DND-41 (cell line): Measurements from ENCODE around the gene EML1.
A peak's percentile ranks its signal among the peaks of the same experiment; 100 is the strongest.

Experiments used
- ATAC-seq: fragments of 200-7000 bp; cut with Tn5 transposase; 3 replicates; pipeline ENCODE4 v1.9.1; 2021; ENCODE audit warnings: low read depth; ENCODE audit not compliant: insufficient read depth
- DNase-seq: peaks from one replicate; pipeline ENCODE4 v3.0.0-alpha.2; 2020
- H2AFZ ChIP-seq: 2 replicates; pipeline ENCODE4 v1.6.0; 2012; ENCODE audit warnings: low read depth, low read length
- H3K27ac ChIP-seq: 2 replicates; pipeline ENCODE4 v1.5.1; 2012; ENCODE audit warnings: low read length, inconsistent platforms
- H3K27me3 ChIP-seq: fragments of 200-600 bp; sonication (generic); 2 replicates; pipeline ENCODE4 v1.6.0; 2012; ENCODE audit warnings: low read length, mild to moderate bottlenecking, inconsistent platforms; ENCODE audit not compliant: insufficient read depth, poor library complexity
- H3K36me3 ChIP-seq: 2 replicates; pipeline ENCODE4 v1.5.1; 2012; ENCODE audit warnings: low read length, inconsistent platforms; ENCODE audit not compliant: insufficient read depth
- H3K4me1 ChIP-seq: 2 replicates; pipeline ENCODE4 v1.5.1; 2012; ENCODE audit warnings: mild to moderate bottlenecking, low read length; ENCODE audit not compliant: insufficient read depth
- H3K4me2 ChIP-seq: 2 replicates; pipeline ENCODE4 v1.6.0; 2012; ENCODE audit warnings: mild to moderate bottlenecking, moderate library complexity, low read length, inconsistent platforms; ENCODE audit not compliant: insufficient read depth
- H3K4me3 ChIP-seq, 2 experiments: fragments of 200-600 bp in 1 of 2; shearing (Covaris generic) in 1 of 2; 2 replicates each; pipeline ENCODE4 v1.5.1; 2012 to 2016; ENCODE audit warnings: inconsistent platforms in 2 of 2, low read length in 2 of 2, mild to moderate bottlenecking in 2 of 2, low read depth in 1 of 2, moderate library complexity in 1 of 2
- H3K79me2 ChIP-seq: 2 replicates; pipeline ENCODE4 v1.6.0; 2012; ENCODE audit warnings: low read length, inconsistent platforms; ENCODE audit not compliant: insufficient read depth
- H3K9ac ChIP-seq: 2 replicates; pipeline ENCODE4 v1.6.0; 2012; ENCODE audit warnings: low read depth, mild to moderate bottlenecking, inconsistent platforms, low read length, moderate library complexity
- H3K9me3 ChIP-seq: 2 replicates; pipeline ENCODE4 v1.5.1; 2012; ENCODE audit warnings: low read length, moderate library complexity, mild to moderate bottlenecking, inconsistent platforms; ENCODE audit not compliant: insufficient read depth, severe bottlenecking
- H4K20me1 ChIP-seq: 2 replicates; pipeline ENCODE4 v1.6.0; 2012; ENCODE audit warnings: low read length; ENCODE audit not compliant: insufficient read depth
- CTCF ChIP-seq: IDR thresholded peaks from 2 replicates; pipeline ENCODE4 v1.5.1; 2012; ENCODE audit warnings: borderline replicate concordance, low read length, moderate library complexity, mild to moderate bottlenecking; ENCODE audit not compliant: poor library complexity, severe bottlenecking; ENCODE audit errors: extremely low read depth
- EZH2 ChIP-seq: IDR thresholded peaks from 3 replicates; pipeline ENCODE4 v1.6.1; 2012; ENCODE audit warnings: borderline replicate concordance, low read depth, mild to moderate bottlenecking, moderate library complexity, low read length, inconsistent platforms; ENCODE audit not compliant: severe bottlenecking

EML1 gene

GRCh38 chr14:99805757-99806439 lies 12.7 kb downstream of the EML1 start:
- Histone ChIP-seq H3K79me2 (no peaks in the 10 kb centered on the region), H3K4me3 (no peak overlapping the region), H3K27ac (no peak overlapping the region), H2AFZ (no peak overlapping the region), H3K4me2 (no peak overlapping the region), H3K9me3 (no peaks in the 10 kb centered on the region), H3K27me3 (peaks cover 53% of the 10 kb centered on the region), H3K36me3 (no peaks in the 10 kb centered on the region), H3K9ac (no peak overlapping the region), H3K4me1 (no peaks in the 10 kb centered on the region), H4K20me1 (no peaks in the 10 kb centered on the region; the same call in 1 of the 2 replicates)
- no peak for ATAC-seq
- no peak for TF ChIP-seq CTCF
- no peak for TF ChIP-seq EZH2
- no peak for DNase-seq

DNA sequence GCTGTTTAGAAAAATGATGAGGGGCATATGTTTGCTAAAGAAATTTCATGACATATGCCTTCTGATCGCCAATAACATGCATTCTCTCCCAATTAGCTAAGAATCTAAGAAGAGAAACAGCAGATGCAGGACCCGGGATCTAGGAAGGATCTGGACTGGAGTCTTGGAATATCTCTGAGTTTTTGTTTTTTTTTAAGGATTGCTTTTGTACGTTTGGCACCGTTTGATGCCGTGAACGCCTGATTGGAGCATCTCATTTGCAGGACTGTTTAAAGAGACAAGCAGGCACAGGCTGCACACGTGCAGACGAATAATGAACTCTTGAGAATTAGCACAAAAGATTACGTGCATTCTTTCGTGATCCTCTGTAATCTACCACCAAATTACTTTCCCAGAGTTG lies 13.6 kb downstream of the EML1 start:
- H3K27ac ChIP-seq = no peak overlapping the region
- no peak for ATAC-seq
- no peaks in the 10 kb centered on the region for H3K9me3 ChIP-seq
- H3K36me3 ChIP-seq = no peaks in the 10 kb centered on the region
- no peaks in the 10 kb centered on the region for H3K4me1 ChIP-seq
- no peak for DNase-seq
- no peak for TF ChIP-seq CTCF
- no peak for TF ChIP-seq EZH2
- H3K4me3 ChIP-seq = no peak overlapping the region
- H3K9ac ChIP-seq = no peak overlapping the region
- H3K4me2 ChIP-seq = no peak overlapping the region
- no peak overlapping the region for H2AFZ ChIP-seq
- H3K79me2 ChIP-seq = no peaks in the 10 kb centered on the region
- H3K27me3 ChIP-seq = peaks cover 54% of the 10 kb centered on the region
- no peaks in the 10 kb centered on the region; the same call in 1 of the 2 replicates for H4K20me1 ChIP-seq

- TF ChIP-seq CTCF (no peak), EZH2 (no peak)
- DNase-seq (no peak), ATAC-seq (0 out of 3 replicates have a peak, but pooled peaks have one; percentile 31)
- Histone ChIP-seq H3K79me2 (no peaks in the 10 kb centered on the region), H4K20me1 (no peaks in the 10 kb centered on the region; the same call in 1 of the 2 replicates), H3K4me3 (no peak overlapping the region), H3K36me3 (no peaks in the 10 kb centered on the region), H3K9ac (no peak overlapping the region), H3K27me3 (peaks cover 56% of the 10 kb centered on the region), H2AFZ (no peak overlapping the region), H3K4me1 (no peaks in the 10 kb centered on the region), H3K9me3 (no peaks in the 10 kb centered on the region), H3K4me2 (no peak overlapping the region), H3K27ac (no peak overlapping the region)
Measured at GRCh38 chr14:99807413-99808153, 14.4 kb downstream of the EML1 start.
